HEK293T (cell line): ENCODE data around the gene LCNL1.

Experiments
- ARNT ChIP-seq: fragments of 450-650 bp; IDR thresholded peaks from 2 replicates; pipeline ENCODE4 v1.6.1; 2017; ENCODE audit warnings: mild to moderate bottlenecking
- BHLHE40 ChIP-seq: fragments of 450-650 bp; IDR thresholded peaks from 2 replicates; pipeline ENCODE4 v1.6.1; 2016; ENCODE audit warnings: mild to moderate bottlenecking, moderate library complexity, borderline replicate concordance
- ELF4 ChIP-seq: fragments of 450-650 bp; IDR thresholded peaks from 2 replicates; pipeline ENCODE4 v1.6.1; 2017; ENCODE audit warnings: antibody characterized with exemption
- FOXM1 ChIP-seq: fragments of 450-650 bp; IDR thresholded peaks from 2 replicates; pipeline ENCODE4 v1.6.1; 2017; ENCODE audit warnings: mild to moderate bottlenecking, borderline replicate concordance
- SP1 ChIP-seq: fragments of 450-650 bp; IDR thresholded peaks from 2 replicates; pipeline ENCODE4 v1.6.1; 2017

GRCh38 chr9:136951541-136952320 lies 31.1 kb upstream of the LCNL1 start, which contains the start of gene LCN12:
- TF ChIP-seq SP1 (no peak), FOXM1 (no peak), ARNT (no peak), ELF4 (no peak), BHLHE40 (no peak)
